Upper lobe of left lung (tissue), 4 donors: ENCODE measurements around the gene SLC44A5.
"Not testable (repeated sequence)": the region's sequence is repeated elsewhere in the genome, so short reads cannot be mapped to it uniquely, and the experiment has no call there.

Experiments used
- CTCF ChIP-seq, 6 experiments: fragments of 450-650 bp in 4 of 6; fragments of 200-600 bp in 2 of 6; sonication (generic) in 2 of 6; IDR thresholded peaks; one replicate each; pipeline ENCODE4 v1.5.1; 2016 to 2019; ENCODE audit warnings: antibody characterized with exemption in 6 of 6
- EP300 ChIP-seq, 4 donors: sonication (generic); formaldehyde crosslinking; IDR thresholded peaks; one replicate each; pipeline ENCODE4 v1.5.1; 2017; ENCODE audit warnings: antibody characterized with exemption in 4 of 4, control low read depth in 2 of 4
- POLR2A ChIP-seq, 4 donors: fragments of 450-650 bp; IDR thresholded peaks; one replicate each; pipeline ENCODE4 v1.5.1; 2016 to 2017; ENCODE audit warnings: antibody characterized with exemption in 4 of 4, mild to moderate bottlenecking in 2 of 4

- TF ChIP-seq CTCF, EP300, POLR2A (IDR thresholded peaks at IDR 0.05): not testable (repeated sequence)
Observed at GRCh38 chr1:75593457-75593856, 17.5 kb downstream of the SLC44A5 start.
